Measurements from ENCODE around the gene NEURL2.
A peak's percentile ranks its signal among the peaks of the same experiment; 100 is the strongest.
"Not testable (repeated sequence)": the region's sequence is repeated elsewhere in the genome, so short reads cannot be mapped to it uniquely, and the experiment has no call there.

Gene NEURL2

DNA sequence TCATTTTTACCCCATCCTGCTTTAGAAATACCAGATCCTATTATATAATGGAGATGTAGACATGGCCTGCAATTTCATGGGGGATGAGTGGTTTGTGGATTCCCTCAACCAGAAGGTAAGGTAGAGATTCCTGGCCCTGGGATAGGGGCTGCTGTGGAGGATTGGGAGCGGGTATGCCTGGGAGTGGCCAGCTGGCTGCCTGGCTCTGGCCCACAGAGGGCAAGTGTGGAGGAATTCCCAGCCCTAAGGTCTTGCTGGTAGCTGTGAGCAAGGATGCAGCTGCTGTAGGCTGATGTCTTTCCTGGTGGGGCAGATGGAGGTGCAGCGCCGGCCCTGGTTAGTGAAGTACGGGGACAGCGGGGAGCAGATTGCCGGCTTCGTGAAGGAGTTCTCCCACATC is 6.7 kb upstream of the NEURL2 start:
- DNase-seq = no peak

DNA sequence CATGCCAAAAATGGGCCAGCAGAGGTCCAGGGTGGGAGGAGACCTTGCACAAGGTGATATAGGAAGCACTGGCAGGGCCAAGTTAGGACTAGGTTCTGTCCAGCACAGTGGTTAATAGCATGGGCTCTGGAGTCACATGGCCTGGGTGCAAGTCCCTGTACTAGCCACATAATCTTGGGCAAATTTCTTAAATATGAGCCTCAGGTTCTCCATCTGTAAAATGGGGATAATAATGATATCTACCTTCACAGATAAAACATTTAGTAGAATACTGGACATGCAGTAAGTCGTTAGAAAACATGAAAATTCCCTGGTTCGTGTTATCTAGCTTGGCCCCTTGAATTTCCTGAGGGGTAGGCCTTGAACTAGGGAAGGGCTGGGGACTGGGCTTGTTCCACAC is 6.3 kb upstream of the NEURL2 start:
- no peak for DNase-seq

DNA sequence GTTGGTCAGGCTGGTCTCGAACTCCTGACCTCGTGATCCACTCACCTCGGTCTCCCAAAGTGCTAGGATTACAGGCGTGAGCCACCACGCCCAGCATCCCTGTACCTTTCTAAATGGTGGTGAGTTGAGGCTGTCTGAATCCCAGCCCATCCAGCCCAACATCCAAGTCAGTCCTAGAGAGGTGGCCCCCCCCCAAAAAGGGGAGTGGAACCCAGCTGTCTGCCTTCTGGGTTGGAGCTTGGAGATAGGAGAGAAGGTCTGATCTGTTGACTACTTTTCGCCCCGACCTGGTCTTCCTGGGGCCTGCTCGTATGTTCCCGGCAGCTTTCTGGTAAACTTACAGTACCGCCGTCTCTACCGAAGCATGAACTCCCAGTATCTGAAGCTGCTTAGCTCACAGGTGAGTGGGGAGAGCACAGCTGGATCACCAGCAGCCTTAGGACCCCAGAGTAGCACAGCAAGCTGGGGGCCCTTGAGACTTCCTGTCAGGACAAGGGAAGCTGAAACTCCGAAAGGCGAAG is 5.7 kb upstream of the NEURL2 start:
- no peak for DNase-seq

DNA sequence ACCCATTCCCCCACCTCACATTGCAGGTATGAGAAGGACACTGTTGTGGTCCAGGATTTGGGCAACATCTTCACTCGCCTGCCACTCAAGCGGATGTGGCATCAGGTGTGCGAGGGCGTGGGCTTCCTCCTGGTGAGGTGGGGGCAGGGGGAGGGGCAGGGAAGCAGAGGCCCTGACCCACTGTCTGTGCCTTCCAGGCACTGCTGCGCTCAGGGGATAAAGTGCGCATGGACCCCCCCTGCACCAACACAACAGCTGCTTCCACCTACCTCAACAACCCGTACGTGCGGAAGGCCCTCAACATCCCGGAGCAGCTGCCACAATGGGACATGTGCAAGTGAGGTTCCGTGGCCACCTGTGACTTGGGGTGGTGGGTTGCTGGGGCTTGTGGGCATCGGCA is 3.8 kb upstream of the NEURL2 start:
- DNase-seq = no peak

DNA sequence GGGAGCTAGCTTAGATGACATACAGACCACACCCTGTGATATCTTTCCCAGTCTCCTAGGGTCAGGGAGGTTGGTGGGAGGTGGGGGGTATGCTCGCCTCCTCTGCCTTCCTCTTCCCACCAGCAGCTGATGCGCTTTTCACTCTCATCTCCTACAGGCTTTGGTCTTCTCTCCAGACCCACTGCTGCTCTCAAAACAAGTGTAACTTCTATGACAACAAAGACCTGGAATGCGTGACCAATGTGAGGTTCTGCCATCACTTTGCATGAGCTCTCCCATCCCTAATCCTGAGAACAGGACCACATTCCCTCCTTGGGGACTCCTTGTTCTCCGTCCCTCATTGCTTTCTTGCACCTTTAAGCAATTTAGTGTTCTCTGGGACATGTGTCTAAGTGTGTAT is 2.8 kb upstream of the NEURL2 start:
- DNase-seq = no peak

DNA sequence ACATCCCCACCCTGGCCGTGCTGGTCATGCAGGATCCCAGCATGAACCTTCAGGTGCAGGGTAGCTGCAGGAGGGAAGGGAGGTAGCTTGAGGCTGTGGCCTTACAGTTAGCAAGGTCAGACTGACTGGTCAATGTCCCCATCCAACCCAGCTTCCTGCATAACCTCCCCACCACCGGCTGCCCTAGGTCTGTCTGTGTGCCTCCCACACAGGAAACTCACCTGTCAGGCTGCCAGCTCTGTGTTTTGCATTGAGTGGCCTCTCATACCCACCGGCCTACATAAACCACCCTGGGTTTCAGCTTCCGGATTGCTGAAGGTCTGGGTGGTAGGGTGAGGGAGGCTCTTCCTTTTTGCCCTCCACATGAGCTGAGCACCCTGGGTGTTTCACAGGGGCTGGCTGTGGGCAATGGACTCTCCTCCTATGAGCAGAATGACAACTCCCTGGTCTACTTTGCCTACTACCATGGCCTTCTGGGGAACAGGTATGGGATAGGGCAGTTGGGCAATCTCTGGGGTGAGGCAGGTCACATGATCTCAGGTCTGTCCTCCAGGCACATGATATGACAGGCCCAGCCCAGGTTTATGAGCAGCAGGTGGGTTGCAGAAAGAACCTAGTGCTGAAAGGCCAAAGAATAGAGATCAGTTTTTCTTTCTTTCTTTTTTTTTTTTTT is 2.0 kb upstream of the NEURL2 start:
- no peak for DNase-seq

DNA sequence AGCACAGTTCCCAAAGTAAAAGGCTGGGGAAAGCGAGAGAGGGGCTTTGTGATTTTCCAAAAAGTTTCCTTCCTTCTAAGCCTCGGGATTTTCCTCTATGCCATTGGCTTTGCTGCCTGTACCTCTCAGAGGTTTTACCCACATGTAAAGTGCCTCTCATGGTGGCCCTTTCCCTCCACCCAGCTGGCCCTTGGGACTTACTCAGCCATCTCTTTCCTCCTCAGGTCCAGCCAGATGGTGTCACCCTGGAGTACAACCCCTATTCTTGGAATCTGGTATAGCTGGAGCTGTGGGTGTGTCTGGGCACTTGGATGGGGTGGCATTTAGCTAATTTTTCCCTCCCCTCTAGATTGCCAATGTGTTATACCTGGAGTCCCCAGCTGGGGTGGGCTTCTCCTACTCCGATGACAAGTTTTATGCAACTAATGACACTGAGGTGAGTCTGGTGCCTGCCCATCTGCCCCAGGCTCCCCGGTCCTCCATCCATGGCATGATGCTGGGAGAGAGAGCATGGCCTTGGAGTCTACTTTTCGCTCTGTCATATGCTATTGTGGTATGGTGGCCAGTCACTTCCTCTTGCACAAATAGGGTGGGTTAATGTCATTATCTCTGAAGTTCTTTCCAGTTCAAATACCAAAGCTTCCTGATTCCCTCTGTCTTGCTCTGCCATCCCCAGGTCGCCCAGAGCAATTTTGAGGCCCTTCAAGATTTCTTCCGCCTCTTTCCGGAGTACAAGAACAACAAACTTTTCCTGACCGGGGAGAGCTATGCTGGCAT is 1.2 kb upstream of the NEURL2 start:
- DNase-seq = no peak

DNA sequence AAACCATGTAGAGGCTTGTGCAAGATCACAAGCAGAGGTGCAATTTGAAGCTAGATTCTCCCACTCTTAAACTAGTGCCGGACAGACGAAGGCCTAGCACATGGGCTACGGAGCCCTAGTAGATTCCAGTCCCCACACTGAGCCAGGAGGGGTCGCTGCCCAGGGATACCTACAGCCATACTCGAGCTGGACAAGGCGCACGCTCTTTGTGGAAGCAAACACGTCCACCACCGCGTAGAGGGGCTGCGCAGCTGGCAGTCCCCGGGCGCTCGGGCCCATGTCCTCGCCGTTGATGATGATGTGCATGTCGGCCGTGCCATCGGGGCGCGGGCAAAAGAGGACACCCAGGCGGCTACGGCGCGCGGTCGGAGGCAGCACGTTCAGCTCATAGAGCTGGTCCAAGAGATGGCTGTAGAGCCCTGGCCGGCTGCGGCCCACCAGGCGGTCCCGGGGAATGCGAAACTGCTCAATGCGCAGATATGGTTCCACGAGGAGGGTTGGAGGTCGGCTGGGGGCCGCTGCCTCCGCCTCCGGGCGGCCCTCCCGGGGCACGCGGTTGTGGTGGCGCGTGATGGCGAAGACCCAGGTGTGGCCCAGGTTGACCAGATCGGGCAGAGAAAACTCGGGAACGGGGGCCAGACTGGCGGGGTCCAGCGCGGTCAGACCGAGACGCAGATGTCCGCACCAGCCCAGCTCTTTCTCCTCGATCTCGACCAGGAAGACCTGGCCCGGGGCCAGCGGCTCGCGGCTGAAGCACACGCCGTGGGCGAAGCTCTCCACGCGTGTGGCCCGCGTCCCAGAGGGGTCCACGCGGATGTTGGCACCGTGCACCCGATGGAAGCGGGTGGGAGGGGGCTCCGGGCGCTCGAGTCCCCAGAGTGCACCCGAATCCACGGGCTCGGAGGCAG is 677 bp downstream of the NEURL2 start:
- peak; percentile 46 to 47 for DNase-seq

DNA sequence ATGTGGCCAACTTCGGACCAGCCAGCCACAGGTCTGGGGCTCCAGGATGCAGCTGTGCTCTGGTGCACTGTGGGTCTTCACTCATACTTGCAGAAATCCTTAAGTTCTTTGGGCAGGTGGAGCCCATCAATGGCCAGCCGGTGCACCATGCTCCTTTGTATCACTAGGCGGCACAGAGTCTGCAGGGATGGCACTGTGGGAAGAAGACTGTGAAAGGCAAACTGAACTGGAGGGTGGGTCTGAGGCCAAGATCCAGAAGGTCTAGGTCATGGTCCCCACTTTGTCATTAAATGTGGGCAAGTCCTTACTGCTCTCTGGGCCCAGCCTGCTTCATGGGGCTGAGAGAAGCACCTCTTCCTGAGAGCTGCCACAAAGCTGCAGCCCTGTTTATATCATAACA is 2.3 kb downstream of the NEURL2 start:
- DNase-seq = no peak

DNA sequence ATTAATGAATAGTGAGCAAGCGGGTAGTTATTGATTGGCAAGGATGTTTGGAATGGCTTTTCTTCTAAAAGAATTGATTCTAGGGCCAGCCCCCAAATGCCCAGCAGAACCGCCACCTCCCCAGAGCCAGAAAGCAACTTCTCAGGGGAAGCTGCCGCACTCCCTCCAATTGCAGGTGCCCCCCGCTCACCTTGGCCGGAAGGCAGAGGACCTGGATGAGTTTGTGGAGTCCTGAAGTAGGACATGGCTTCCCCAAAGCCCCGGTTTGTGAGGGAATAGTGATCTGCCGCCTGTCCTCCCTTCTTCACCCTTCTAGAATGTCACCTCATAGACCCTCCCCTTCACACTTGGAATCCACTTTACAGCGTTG is 3.7 kb downstream of the NEURL2 start, which contains the start of gene SPATA25:
Gene SPATA25 (minus strand): TSS at position 277 of the 370 bp plus-strand sequence. CDS start 32 bp downstream, at position 245.
- no peak for DNase-seq

DNA sequence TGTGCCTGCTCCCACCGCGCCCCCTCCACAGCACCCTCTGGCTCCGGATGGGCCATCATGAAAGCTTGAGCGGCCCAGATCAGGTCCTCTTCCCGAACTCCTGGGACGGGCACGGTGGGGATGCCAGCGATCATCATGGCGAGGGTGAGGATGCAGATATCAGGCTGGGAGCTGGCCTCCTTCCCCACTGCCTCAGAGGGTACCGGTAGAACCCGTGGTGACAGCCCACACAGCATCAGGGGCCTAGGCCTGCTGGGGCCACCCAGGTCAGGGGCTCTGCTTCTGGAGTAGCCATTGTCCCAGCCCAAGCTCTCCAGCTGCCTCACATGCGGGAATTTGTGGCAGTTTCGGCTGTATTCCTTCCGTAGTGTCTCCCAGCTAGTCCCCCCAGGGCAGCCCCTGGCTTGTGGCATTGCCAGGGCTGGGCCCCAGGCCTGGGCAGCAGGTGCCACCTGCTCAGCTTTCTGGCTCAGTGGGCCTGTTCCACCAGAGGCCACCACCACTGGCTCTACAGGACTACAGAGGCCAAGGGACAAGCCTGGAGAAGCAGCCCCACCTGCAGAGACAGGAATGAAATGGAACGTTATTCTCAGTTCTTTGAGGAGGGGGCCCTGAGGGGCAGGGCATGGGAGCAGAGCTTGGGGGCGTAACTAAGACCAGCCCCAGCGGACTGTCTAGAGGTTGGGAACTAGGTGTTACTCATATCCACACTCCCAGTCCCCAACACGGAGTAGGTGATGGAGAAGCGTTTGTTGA is 4.2 kb downstream of the NEURL2 start:
- no peak for DNase-seq

DNA sequence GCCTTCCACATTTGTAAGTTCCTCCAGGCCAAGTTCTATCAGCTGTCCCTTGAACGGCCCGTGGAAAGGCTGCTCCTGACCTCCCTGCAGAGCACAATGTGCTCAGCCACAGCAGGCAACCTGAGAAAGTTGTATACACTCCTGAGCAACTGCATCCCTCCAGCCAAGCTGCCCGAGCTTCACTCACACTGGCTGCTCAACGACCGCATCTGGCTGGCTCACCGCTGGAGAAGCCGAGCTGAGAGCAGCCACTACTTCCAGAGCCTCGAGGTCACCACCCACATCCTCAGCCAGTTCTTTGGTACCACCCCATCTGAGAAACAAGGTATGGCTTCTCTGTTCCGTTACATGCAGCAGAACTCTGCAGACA is 7.9 kb downstream of the NEURL2 start:
- DNase-seq = no peak

DNA sequence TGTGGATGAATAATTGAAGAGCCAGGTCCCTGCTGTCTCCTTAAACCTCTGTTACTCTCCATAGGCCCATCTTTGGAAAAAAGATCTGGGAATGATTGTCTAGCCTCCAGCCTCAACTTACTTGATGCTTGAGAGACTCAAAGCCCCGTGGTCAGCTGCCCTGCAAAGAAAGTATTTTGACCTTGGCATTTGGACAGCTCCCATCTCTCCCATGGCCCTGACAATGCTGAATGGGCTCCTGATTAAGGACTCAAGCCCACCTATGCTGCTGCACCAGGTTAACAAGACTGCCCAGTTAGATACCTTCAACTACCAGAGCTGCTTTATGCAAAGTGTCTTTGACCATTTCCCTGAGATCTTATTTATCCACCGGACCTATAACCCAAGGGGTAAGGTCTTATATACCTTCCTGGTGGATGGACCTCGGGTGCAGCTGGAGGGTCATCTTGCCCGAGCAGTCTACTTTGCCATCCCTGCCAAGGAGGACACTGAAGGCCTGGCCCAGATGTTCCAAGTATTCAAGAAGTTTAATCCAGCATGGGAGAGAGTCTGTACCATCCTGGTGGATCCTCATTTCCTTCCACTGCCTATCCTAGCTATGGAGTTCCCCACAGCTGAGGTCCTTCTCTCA is 8.4 kb downstream of the NEURL2 start:
- DNase-seq = no peak

DNA sequence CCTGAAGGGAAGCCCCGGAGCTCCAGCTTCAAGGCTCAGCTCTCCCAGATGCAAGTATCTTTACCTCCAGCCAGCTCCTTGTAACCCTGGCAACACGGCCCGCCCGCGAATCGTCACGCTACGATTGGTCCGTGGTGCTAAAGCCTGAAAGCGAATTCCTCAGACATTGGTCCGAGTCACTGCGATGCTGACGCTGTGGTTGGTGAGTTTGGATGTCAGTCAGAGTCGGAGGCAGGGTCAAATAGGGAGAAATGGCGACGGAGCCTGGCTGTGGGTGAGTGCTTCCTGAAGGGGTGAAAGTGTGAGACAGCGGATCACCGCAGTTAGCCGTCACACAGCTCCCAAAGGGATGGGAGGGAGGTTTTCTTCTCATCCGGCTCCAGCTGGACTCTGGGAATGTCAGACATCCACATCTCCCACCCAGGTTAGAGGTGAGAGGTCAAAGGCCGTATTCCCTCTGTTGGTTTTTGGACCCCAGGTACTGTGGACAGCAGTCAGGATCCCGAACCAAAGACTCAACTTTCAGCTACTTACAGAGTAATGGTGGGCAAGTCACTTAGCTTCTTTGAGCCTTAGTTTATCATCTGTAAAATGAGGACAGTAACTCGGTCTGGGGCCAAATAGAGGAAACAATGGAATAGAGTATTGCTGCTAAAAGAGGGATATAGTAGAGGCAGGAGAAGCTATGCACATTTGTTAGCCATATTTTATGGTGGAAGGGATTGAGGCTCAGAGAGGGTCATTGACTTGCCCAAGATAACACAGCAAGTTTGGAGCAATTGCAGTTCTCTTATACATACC is 9.8 kb downstream of the NEURL2 start, which contains the start of gene ZSWIM1:
Gene ZSWIM1 (plus strand): TSS at position 240 of the 801 bp plus-strand sequence. CDS start 1,366 bp downstream, outside the sequence.
- peak; percentile 98 for DNase-seq

DNA sequence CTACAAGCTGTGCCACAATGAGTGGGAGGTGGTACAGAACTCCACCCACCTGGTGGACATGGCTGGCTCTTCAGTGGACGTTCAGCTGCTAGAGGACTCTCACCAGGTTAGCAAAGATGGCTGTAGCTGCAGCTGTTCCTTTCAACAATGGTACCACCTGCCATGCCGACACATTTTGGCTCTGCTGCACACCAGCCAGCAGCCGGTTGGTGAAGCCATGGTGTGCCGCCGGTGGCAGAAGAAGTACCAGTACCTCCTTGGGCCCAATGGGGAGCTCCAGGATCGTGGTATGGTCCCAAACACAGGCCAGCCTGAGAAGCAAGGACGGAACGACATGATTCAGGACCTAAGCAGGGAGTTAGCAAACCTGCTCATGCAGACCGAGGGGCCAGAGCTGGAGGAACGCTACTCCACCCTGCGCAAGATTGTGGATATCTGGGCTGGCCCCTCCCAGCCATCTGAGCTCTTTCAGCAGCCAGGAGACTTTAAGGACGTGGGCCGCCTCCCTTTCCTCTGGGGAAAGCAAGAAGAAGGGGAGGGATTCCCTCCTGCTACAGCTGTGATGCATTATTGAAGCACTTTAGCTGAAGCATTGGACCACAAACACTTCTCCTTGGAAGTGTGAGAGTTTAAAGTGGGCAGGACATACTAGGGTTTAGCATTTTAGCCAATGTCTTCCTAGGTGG is 12.8 kb downstream of the NEURL2 start:
- no peak for DNase-seq

DNA sequence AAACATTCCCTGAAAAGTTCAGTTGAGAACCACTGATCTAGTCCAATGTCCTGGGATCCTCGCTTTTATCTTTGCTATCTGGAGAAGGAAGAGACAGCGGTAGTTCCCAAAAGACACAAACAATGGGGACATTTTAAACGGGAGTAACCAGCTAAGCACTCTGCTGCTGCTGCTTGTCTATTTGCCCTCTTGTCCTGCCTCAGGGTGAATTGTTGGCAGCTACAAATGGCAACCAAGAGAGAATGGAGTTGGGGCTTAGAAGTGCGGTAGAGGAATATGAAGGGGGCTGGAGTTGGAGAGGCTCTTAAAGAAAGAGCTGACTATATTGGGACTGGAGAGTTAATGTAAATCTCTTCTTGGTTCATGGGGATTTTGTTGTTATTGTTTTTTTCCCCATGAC is 16.4 kb downstream of the NEURL2 start:
- no peak for DNase-seq

DNA sequence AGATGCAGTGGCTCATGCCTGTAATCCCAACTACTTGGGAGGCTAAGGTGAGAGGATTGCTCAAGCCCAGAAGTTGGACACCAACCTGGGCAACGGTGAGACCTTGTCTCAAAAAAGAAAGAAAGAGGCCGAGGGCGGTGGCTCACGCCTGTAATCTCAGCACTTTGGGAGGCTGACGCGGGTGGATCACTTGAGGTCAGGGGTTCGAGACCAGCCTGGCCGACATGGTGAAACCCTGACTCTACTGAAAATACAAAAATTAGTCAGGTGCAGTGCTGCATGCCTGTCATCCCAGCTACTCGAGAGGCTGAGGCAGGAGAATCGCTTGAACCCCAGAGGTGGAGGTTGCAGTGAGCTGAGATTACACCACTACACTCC is 16.9 kb downstream of the NEURL2 start:
- not testable (repeated sequence) for DNase-seq

DNA sequence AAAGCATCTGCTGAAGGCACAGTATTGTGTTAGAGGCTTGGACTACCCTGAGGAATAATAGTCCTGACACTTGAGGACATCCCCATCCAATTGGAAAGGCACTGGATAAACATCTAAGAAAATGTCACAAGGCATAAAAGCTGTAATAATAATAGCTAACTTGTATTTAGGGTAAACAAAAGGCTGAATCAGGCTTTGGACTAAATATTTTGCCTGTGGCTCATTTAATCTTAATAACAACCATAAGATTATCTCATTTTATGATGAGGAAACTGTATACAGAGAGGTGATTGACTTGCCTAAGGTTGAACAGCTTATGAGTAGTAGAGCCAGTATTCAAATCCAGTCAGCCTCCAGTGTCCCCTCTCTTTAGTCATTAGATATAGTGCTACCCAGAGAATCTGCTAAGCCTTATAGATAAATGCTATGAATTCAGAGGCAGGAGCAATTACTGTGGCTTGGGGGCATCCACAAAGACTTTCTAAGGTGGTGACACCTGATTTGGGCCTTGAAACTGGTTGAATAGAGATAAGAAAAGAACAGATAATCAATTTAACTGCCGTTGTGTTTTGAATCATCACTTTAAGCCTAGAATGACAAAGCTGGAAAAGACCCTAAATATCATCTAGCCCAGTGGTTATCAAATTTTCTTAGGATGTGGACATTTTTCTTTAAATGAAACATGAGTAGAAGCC is 17.5 kb downstream of the NEURL2 start:
- DNase-seq = no peak

DNA sequence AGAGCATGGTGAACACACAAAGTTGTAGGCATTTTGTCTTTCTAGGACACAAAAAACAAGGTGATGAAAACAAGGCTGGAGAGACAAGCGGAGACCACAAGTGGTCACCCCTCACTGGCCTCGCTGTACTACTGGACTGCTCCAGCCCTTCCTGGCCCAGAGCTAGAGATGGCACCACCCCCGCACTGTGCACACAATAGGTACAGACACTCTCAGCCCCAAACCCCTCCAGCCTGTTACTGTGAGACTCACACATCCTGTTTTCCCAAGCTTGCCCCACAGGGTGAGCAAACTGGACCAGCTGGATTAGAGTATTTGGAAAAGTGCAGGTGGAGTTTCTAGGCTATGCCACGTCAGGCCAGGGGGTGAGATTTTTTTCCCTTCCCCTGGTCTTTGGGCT is 18.4 kb downstream of the NEURL2 start:
- no peak for DNase-seq

DNA sequence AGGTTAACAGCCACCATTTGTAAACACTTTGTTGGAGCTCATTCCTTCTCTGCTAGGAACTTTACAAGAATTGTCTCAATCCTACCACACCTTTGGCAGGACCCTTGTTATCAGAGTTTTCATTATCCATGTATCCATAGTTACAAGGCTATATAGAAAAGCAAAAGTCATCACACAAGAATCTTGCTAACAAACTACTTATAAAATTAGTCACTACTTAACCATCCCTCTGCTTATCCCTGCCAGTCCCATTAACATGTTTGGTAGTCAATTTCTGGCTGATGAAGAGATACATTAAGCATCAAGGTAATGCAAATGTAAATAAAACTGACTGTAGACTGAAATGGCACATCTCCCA is 23.2 kb downstream of the NEURL2 start:
- DNase-seq = no peak

Measured in stimulated activated CD4-positive, alpha-beta T cell treated with anti-CD3 and anti-CD28 coated beads, Interleukin-4, amount 100 ng/mL, for 4 hours (primary cell).